Activated naive CD8-positive, alpha-beta T cell treated with anti-CD3 and anti-CD28 coated beads, Interleukin-2, amount 10 ng/mL, durations not matched to agents 7 days and 5 days (primary cell): ENCODE results near the gene ATP13A2. TPM values are rescaled to one million over a fixed set of nuclear protein-coding genes. Genes with fewer than 3 reads are reported as not detected.
A peak's percentile ranks its signal among the peaks of the same experiment; 100 is the strongest.

Experiments
- ATAC-seq: fragments of 150-1000 bp; cut with Tn5 transposase; one replicate; pipeline ENCODE4 v1.10.0; 2021; ENCODE audit warnings: low read depth, moderate library complexity
- POLR2A ChIA-PET: fragments of 350-600 bp; sonication (Branson Sonifier 250); formaldehyde crosslinking; loops from one replicate; lab custom pipeline; 2021; ENCODE audit warnings: antibody characterized with exemption; lab: Charles Lee
- DNase-seq: peaks from one replicate; pipeline ENCODE4 v3.0.0; 2021
- H3K27ac Mint-ChIP-seq: one replicate; pipeline ENCODE4 v1.8.0; 2022; ENCODE audit warnings: mild to moderate bottlenecking, mixed read lengths
- H3K27me3 Mint-ChIP-seq: one replicate; pipeline ENCODE4 v1.8.0; 2022; ENCODE audit warnings: mild to moderate bottlenecking, moderate library complexity, mixed read lengths
- H3K36me3 Mint-ChIP-seq: one replicate; pipeline ENCODE4 v1.8.0; 2021; ENCODE audit warnings: mild to moderate bottlenecking, mixed read lengths
- H3K4me1 Mint-ChIP-seq: one replicate; pipeline ENCODE4 v1.8.0; 2021; ENCODE audit warnings: mixed read lengths
- H3K4me3 Mint-ChIP-seq: one replicate; pipeline ENCODE4 v1.8.0; 2022; ENCODE audit warnings: mild to moderate bottlenecking, moderate library complexity, mixed read lengths
- H3K9me3 Mint-ChIP-seq: one replicate; pipeline ENCODE4 v1.8.0; 2021; ENCODE audit warnings: mixed read lengths
- total RNA-seq, 2 experiments: library from RNA; stranded (reverse); gene quantifications; one replicate each; pipeline ENCODE4 v1.2.3, GENCODE V29; 2021

Gene ATP13A2
- total RNA-seq, 2 experiments from 2014 or later: 45.1 to 45.3 TPM

GRCh38 chr1:16977377-16977776 lies 34.4 kb downstream of the ATP13A2 start:
- ATAC-seq (no peak), DNase-seq (no peak)
- peaks cover 3% of the 10 kb centered on the region for H3K4me1 Mint-ChIP-seq
- peaks cover 24% of the 10 kb centered on the region for H3K27me3 Mint-ChIP-seq
- no peak overlapping the region for H3K4me3 Mint-ChIP-seq
- H3K36me3 Mint-ChIP-seq: no peaks in the 10 kb centered on the region
- H3K27ac Mint-ChIP-seq: no peak overlapping the region
- H3K9me3 Mint-ChIP-seq: no peaks in the 10 kb centered on the region
- POLR2A ChIA-PET: no interaction called here

- POLR2A ChIA-PET: no interaction called here
- peaks cover 20% of the 10 kb centered on the region for H3K27me3 Mint-ChIP-seq
- DNase-seq: no peak
- no peak for ATAC-seq
- no peaks in the 10 kb centered on the region for H3K9me3 Mint-ChIP-seq
- H3K4me1 Mint-ChIP-seq: peaks cover 3% of the 10 kb centered on the region
- no peak overlapping the region for H3K27ac Mint-ChIP-seq
- H3K36me3 Mint-ChIP-seq: no peaks in the 10 kb centered on the region
- H3K4me3 Mint-ChIP-seq: no peak overlapping the region
Measured at GRCh38 chr1:16976966-16977365, 34.8 kb downstream of the ATP13A2 start.

GRCh38 chr1:16975838-16976237 lies 35.9 kb downstream of the ATP13A2 start:
- Mint-ChIP-seq H3K4me1 (peaks cover 2% of the 10 kb centered on the region), H3K27ac (no peak overlapping the region), H3K4me3 (no peak overlapping the region), H3K9me3 (no peaks in the 10 kb centered on the region), H3K27me3 (peaks cover 9% of the 10 kb centered on the region), H3K36me3 (no peaks in the 10 kb centered on the region)
- POLR2A ChIA-PET: no interaction called here
- ATAC-seq: no peak
- no peak for DNase-seq

- POLR2A ChIA-PET: no interaction called here
- Mint-ChIP-seq H3K4me3 (no peak overlapping the region), H3K4me1 (no peaks in the 10 kb centered on the region), H3K36me3 (no peaks in the 10 kb centered on the region), H3K27ac (no peak overlapping the region), H3K9me3 (no peaks in the 10 kb centered on the region), H3K27me3 (peaks cover 6% of the 10 kb centered on the region)
- no peak for DNase-seq
- no peak for ATAC-seq
Measured at GRCh38 chr1:16975211-16975610, 36.5 kb downstream of the ATP13A2 start.

- H3K4me3 Mint-ChIP-seq: no peak overlapping the region
- ATAC-seq (no peak), DNase-seq (no peak)
- H3K4me1 Mint-ChIP-seq: no peaks in the 10 kb centered on the region
- H3K9me3 Mint-ChIP-seq: no peaks in the 10 kb centered on the region
- peaks cover 1% of the 10 kb centered on the region for H3K36me3 Mint-ChIP-seq
- H3K27ac Mint-ChIP-seq: no peak overlapping the region
- H3K27me3 Mint-ChIP-seq: no peaks in the 10 kb centered on the region
- POLR2A ChIA-PET: no interaction called here
Measured at GRCh38 chr1:16973215-16973614, 38.5 kb downstream of the ATP13A2 start.

GRCh38 chr1:16972189-16972895 lies 39.4 kb downstream of the ATP13A2 start:
- Mint-ChIP-seq H3K4me3 (no peak overlapping the region), H3K27ac (no peak overlapping the region), H3K4me1 (no peaks in the 10 kb centered on the region), H3K36me3 (peaks cover 1% of the 10 kb centered on the region), H3K9me3 (no peaks in the 10 kb centered on the region), H3K27me3 (no peaks in the 10 kb centered on the region)
- POLR2A ChIA-PET: no interaction called here
- DNase-seq: no peak
- no peak for ATAC-seq

- peaks cover 1% of the 10 kb centered on the region for H3K36me3 Mint-ChIP-seq
- no peaks in the 10 kb centered on the region for H3K9me3 Mint-ChIP-seq
- ATAC-seq (no peak), DNase-seq (no peak)
- H3K4me3 Mint-ChIP-seq: no peak overlapping the region
- no peak overlapping the region for H3K27ac Mint-ChIP-seq
- POLR2A ChIA-PET: no interaction called here
- no peaks in the 10 kb centered on the region for H3K27me3 Mint-ChIP-seq
- no peaks in the 10 kb centered on the region for H3K4me1 Mint-ChIP-seq
Measured at GRCh38 chr1:16971341-16972188, 40.2 kb downstream of the ATP13A2 start.

GRCh38 chr1:16970132-16970910 lies 41.4 kb downstream of the ATP13A2 start:
- Mint-ChIP-seq H3K4me3 (no peak overlapping the region), H3K27ac (no peak overlapping the region), H3K27me3 (no peaks in the 10 kb centered on the region)

GRCh38 chr1:16969651-16970050 lies 42.1 kb downstream of the ATP13A2 start:
- POLR2A ChIA-PET: no interaction called here
- Mint-ChIP-seq H3K27ac (no peak overlapping the region), H3K9me3 (no peaks in the 10 kb centered on the region), H3K4me1 (no peaks in the 10 kb centered on the region), H3K36me3 (peaks cover 3% of the 10 kb centered on the region), H3K27me3 (no peaks in the 10 kb centered on the region), H3K4me3 (no peak overlapping the region)
- DNase-seq: no peak
- ATAC-seq: no peak

More at GRCh38 chr1:16970132-16970910, 41.4 kb downstream of the ATP13A2 start:
- Mint-ChIP-seq H3K36me3 (peaks cover 3% of the 10 kb centered on the region), H3K4me1 (no peaks in the 10 kb centered on the region), H3K9me3 (no peaks in the 10 kb centered on the region)
- ATAC-seq (no peak), DNase-seq (no peak)
- POLR2A ChIA-PET: interaction anchor here (0.6 kb wide), 1 partner anchor 27 kb away, joined by 3 read pairs; no protein-coding TSS in a partner anchor

- H3K4me3 Mint-ChIP-seq: no peak overlapping the region
- ATAC-seq: no peak
- POLR2A ChIA-PET: no interaction called here
Measured at GRCh38 chr1:16969057-16969611, 42.6 kb downstream of the ATP13A2 start.

GRCh38 chr1:16968372-16968771 lies 43.4 kb downstream of the ATP13A2 start:
- POLR2A ChIA-PET: no interaction called here
- no peaks in the 10 kb centered on the region for H3K27me3 Mint-ChIP-seq
- ATAC-seq: no peak

More at GRCh38 chr1:16969057-16969611, 42.6 kb downstream of the ATP13A2 start:
- no peaks in the 10 kb centered on the region for H3K9me3 Mint-ChIP-seq
- DNase-seq: no peak
- no peak overlapping the region for H3K27ac Mint-ChIP-seq
- no peaks in the 10 kb centered on the region for H3K27me3 Mint-ChIP-seq
- no peaks in the 10 kb centered on the region for H3K4me1 Mint-ChIP-seq
- H3K36me3 Mint-ChIP-seq: peaks cover 3% of the 10 kb centered on the region

GRCh38 chr1:16967962-16968361 lies 43.8 kb downstream of the ATP13A2 start:
- H3K4me3 Mint-ChIP-seq: no peak overlapping the region
- ATAC-seq (no peak), DNase-seq (no peak)
- H3K4me1 Mint-ChIP-seq: no peaks in the 10 kb centered on the region
- no peak overlapping the region for H3K27ac Mint-ChIP-seq
- H3K36me3 Mint-ChIP-seq: peaks cover 3% of the 10 kb centered on the region
- no peaks in the 10 kb centered on the region for H3K9me3 Mint-ChIP-seq
- POLR2A ChIA-PET: no interaction called here
- H3K27me3 Mint-ChIP-seq: no peaks in the 10 kb centered on the region

More at GRCh38 chr1:16968372-16968771, 43.4 kb downstream of the ATP13A2 start:
- H3K9me3 Mint-ChIP-seq: no peaks in the 10 kb centered on the region
- no peak overlapping the region for H3K4me3 Mint-ChIP-seq
- peak overlapping the region; percentile 56 for H3K27ac Mint-ChIP-seq
- no peak for DNase-seq
- H3K4me1 Mint-ChIP-seq: no peaks in the 10 kb centered on the region
- H3K36me3 Mint-ChIP-seq: peaks cover 3% of the 10 kb centered on the region

- no peak overlapping the region for H3K27ac Mint-ChIP-seq
- H3K9me3 Mint-ChIP-seq: no peaks in the 10 kb centered on the region
- H3K4me3 Mint-ChIP-seq: no peak overlapping the region
- no peaks in the 10 kb centered on the region for H3K27me3 Mint-ChIP-seq
- ATAC-seq (no peak), DNase-seq (no peak)
- POLR2A ChIA-PET: no interaction called here
- peaks cover 3% of the 10 kb centered on the region for H3K36me3 Mint-ChIP-seq
- no peaks in the 10 kb centered on the region for H3K4me1 Mint-ChIP-seq
Measured at GRCh38 chr1:16967095-16967575, 44.6 kb downstream of the ATP13A2 start.
